Islet precursor cell (in vitro differentiated cells): ENCODE results near the gene PRDM4.
"Not testable (repeated sequence)": the region's sequence is repeated elsewhere in the genome, so short reads cannot be mapped to it uniquely, and the experiment has no call there.

ENCODE experiments used
- DNase-seq: peaks from one replicate; pipeline ENCODE4 v3.0.0-alpha.2; 2018

The PRDM4 gene

GRCh38 chr12:107774349-107775029, 13.6 kb upstream of the PRDM4 start, which contains the start of gene ASCL4:
Gene ASCL4, plus strand, starts transcription at chr12:107774704. Its CDS starts 515 bp downstream, at chr12:107775219.
- peak; percentile 74 for DNase-seq

GRCh38 chr12:107767466-107767865, 6.5 kb upstream of the PRDM4 start:
- peak; percentile 83 for DNase-seq

- no peak for DNase-seq
Measured at GRCh38 chr12:107765316-107765715, 4.4 kb upstream of the PRDM4 start.

GRCh38 chr12:107764626-107765025, 3.7 kb upstream of the PRDM4 start:
- DNase-seq: no peak

- DNase-seq: no peak
Measured at GRCh38 chr12:107762874-107763273, 1.9 kb upstream of the PRDM4 start.

- DNase-seq: peak; percentile 63
Measured at GRCh38 chr12:107761502-107761904, 566 bp upstream of the PRDM4 start.

- peak; percentile 79 for DNase-seq
Measured at GRCh38 chr12:107760207-107760808, 629 bp downstream of the PRDM4 start.

- DNase-seq: peak; percentile 81
Measured at GRCh38 chr12:107759410-107759809, 1.5 kb downstream of the PRDM4 start.

GRCh38 chr12:107749083-107749482, 11.9 kb downstream of the PRDM4 start:
- no peak for DNase-seq

GRCh38 chr12:107748472-107748871, 12.5 kb downstream of the PRDM4 start:
- no peak for DNase-seq

GRCh38 chr12:107736914-107737313, 24.0 kb downstream of the PRDM4 start:
- peak; percentile 13 for DNase-seq

- no peak for DNase-seq
Measured at GRCh38 chr12:107735763-107736162, 25.2 kb downstream of the PRDM4 start.

- DNase-seq: no peak
Measured at GRCh38 chr12:107734139-107734538, 26.8 kb downstream of the PRDM4 start.

- DNase-seq: no peak
Measured at GRCh38 chr12:107732365-107732764, 28.6 kb downstream of the PRDM4 start.

- no peak for DNase-seq
Measured at GRCh38 chr12:107731366-107731765, 29.6 kb downstream of the PRDM4 start.

GRCh38 chr12:107730618-107731341, 30.2 kb downstream of the PRDM4 start:
- DNase-seq: no peak

- not testable (repeated sequence) for DNase-seq
Measured at GRCh38 chr12:107727742-107728141, 33.2 kb downstream of the PRDM4 start.

- not testable (repeated sequence) for DNase-seq
Measured at GRCh38 chr12:107727327-107727726, 33.6 kb downstream of the PRDM4 start.

GRCh38 chr12:107718606-107719005, 42.3 kb downstream of the PRDM4 start:
- DNase-seq: no peak

- DNase-seq: no peak
Measured at GRCh38 chr12:107715780-107716179, 45.2 kb downstream of the PRDM4 start.

GRCh38 chr12:107705522-107705921, 55.4 kb downstream of the PRDM4 start:
- DNase-seq: not testable (repeated sequence)

- no peak for DNase-seq
Measured at GRCh38 chr12:107704041-107704440, 56.9 kb downstream of the PRDM4 start.

GRCh38 chr12:107702106-107702505, 58.8 kb downstream of the PRDM4 start:
- no peak for DNase-seq

- DNase-seq: not testable (repeated sequence)
Measured at GRCh38 chr12:107695772-107696171, 65.2 kb downstream of the PRDM4 start.
